HL-60/S4 (cell line): ENCODE results near the gene STEAP3.

ENCODE experiments used
- in situ Hi-C: fragments of 300-500 bp; cut with MboI; formaldehyde crosslinking; loops from 2 replicates; pipeline ENCODE4 v1.14.3; 2022; ENCODE audit warnings: low sequenced_read_pairs

The STEAP3 gene

GRCh38 chr2:119245841-119246230, 22.2 kb downstream of the STEAP3 start:
- in situ Hi-C loops: no loop called here

GRCh38 chr2:119246884-119247843, 23.5 kb downstream of the STEAP3 start:
- in situ Hi-C loops: no loop called here

GRCh38 chr2:119247844-119248271, 24.2 kb downstream of the STEAP3 start:
- in situ Hi-C loops: no loop called here

- in situ Hi-C loops: no loop called here
These were observed 24.7 kb downstream of the STEAP3 start for GRCh38 chr2:119248311-119248710.

- in situ Hi-C loops: no loop called here
These were observed 25.1 kb downstream of the STEAP3 start for GRCh38 chr2:119248751-119249150.

- in situ Hi-C loops: no loop called here
These were observed 25.7 kb downstream of the STEAP3 start for GRCh38 chr2:119249311-119249710.

GRCh38 chr2:119249855-119250717, 26.5 kb downstream of the STEAP3 start:
- in situ Hi-C loops: no loop called here

- in situ Hi-C loops: no loop called here
These were observed 27.2 kb downstream of the STEAP3 start for GRCh38 chr2:119250718-119251290.

- in situ Hi-C loops: no loop called here
These were observed 28.0 kb downstream of the STEAP3 start for GRCh38 chr2:119251652-119252051.

GRCh38 chr2:119252186-119253113, 28.8 kb downstream of the STEAP3 start:
- in situ Hi-C loops: no loop called here

GRCh38 chr2:119253114-119253702, 29.6 kb downstream of the STEAP3 start:
- in situ Hi-C loops: no loop called here

GRCh38 chr2:119253760-119254600, 30.3 kb downstream of the STEAP3 start:
- in situ Hi-C loops: no loop called here

GRCh38 chr2:119254601-119255080, 31.0 kb downstream of the STEAP3 start:
- in situ Hi-C loops: no loop called here

GRCh38 chr2:119255760-119256581, 32.3 kb downstream of the STEAP3 start:
- in situ Hi-C loops: no loop called here

- in situ Hi-C loops: no loop called here
These were observed 32.9 kb downstream of the STEAP3 start for GRCh38 chr2:119256582-119256921.

- in situ Hi-C loops: no loop called here
These were observed 33.6 kb downstream of the STEAP3 start for GRCh38 chr2:119257198-119257597.

GRCh38 chr2:119259296-119259860, 35.7 kb downstream of the STEAP3 start:
- in situ Hi-C loops: no loop called here
